ENCODE data around the gene AURKAIP1.

- no peak for TF ChIP-seq POLR2A (IDR thresholded peaks at IDR 0.05)
- TF ChIP-seq CTCF (IDR thresholded peaks at IDR 0.05): no peak
Observed at GRCh38 chr1:1353389-1354151, 21.4 kb downstream of the AURKAIP1 start.

All from ovary (tissue), 3 donors.